ENCODE results near the gene SRP54. TPM values are rescaled to one million over a fixed set of nuclear protein-coding genes. Genes with fewer than 3 reads are reported as not detected.
A peak's percentile ranks its signal among the peaks of the same experiment; 100 is the strongest.

Gene SRP54
- total RNA-seq, 6 experiments from 2014 or later = 68.6 to 83.0 (median 75.1) TPM

DNA sequence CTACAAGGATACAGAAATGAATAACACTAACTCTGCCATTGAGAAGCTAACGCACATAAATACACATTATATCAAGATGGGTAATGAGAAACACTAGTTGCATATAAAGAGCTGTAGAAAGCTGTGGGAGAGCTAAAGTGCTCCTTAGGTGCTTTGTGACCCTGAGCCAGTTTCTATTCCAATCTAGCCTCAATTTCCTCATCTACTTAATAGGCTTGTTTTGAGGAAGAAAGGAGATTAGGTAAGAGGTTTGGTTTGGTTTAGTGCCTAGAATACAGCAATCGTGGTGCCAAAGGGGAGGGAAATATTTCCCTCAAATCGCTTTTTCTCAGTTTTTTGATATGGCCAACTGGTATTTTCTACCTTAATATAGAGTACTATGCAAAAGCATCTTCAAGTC, 994 bp downstream of the SRP54 start:
- Mint-ChIP-seq H3K27me3 (ENCODE audit: insufficient read depth) (no peaks in the 10 kb centered on the region), H3K36me3 (ENCODE audit: low read depth) (peaks cover 14% of the 10 kb centered on the region), H3K4me3 (no peak overlapping the region), H3K27ac (no peak overlapping the region), H3K9me3 (no peaks in the 10 kb centered on the region), H3K4me1 (ENCODE audit: low read depth) (peaks cover 36% of the 10 kb centered on the region)
- DNase-seq = no peak
- TF ChIP-seq, protein P1, sequence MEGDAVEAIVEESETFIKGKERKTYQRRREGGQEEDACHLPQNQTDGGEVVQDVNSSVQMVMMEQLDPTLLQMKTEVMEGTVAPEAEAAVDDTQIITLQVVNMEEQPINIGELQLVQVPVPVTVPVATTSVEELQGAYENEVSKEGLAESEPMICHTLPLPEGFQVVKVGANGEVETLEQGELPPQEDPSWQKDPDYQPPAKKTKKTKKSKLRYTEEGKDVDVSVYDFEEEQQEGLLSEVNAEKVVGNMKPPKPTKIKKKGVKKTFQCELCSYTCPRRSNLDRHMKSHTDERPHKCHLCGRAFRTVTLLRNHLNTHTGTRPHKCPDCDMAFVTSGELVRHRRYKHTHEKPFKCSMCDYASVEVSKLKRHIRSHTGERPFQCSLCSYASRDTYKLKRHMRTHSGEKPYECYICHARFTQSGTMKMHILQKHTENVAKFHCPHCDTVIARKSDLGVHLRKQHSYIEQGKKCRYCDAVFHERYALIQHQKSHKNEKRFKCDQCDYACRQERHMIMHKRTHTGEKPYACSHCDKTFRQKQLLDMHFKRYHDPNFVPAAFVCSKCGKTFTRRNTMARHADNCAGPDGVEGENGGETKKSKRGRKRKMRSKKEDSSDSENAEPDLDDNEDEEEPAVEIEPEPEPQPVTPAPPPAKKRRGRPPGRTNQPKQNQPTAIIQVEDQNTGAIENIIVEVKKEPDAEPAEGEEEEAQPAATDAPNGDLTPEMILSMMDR (IDR thresholded peaks at IDR 0.05) = no peak

DNA sequence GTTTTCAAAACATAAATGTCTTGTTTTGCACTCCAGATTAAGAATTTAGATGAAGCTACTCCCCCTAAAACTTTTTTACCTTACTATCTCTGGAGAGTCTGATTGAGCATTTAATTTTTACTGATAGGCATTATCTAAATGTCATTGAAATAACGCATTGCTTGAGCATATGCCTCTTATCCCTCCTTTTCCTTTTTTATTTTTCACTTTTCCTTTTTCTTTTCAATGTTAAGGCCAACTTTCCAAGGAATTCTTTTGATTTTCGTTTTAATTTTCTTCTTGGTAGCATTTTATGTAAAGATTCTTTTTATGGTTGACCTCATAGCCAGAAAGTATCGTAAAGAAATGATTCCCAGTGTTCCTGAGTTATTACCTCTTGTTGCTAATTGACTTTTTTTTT, 2.9 kb downstream of the SRP54 start:
- TF ChIP-seq, protein P1 (IDR thresholded peaks at IDR 0.05) = no peak
- H3K4me1 Mint-ChIP-seq (ENCODE audit: low read depth) = peaks cover 42% of the 10 kb centered on the region
- peaks cover 14% of the 10 kb centered on the region for H3K36me3 Mint-ChIP-seq (ENCODE audit: low read depth)
- H3K27me3 Mint-ChIP-seq (ENCODE audit: insufficient read depth) = no peaks in the 10 kb centered on the region
- H3K27ac Mint-ChIP-seq = no peak overlapping the region
- DNase-seq = no peak
- H3K9me3 Mint-ChIP-seq = no peaks in the 10 kb centered on the region
- H3K4me3 Mint-ChIP-seq = peak overlapping the region; percentile 81; the same call in 1 of the 2 replicates

DNA sequence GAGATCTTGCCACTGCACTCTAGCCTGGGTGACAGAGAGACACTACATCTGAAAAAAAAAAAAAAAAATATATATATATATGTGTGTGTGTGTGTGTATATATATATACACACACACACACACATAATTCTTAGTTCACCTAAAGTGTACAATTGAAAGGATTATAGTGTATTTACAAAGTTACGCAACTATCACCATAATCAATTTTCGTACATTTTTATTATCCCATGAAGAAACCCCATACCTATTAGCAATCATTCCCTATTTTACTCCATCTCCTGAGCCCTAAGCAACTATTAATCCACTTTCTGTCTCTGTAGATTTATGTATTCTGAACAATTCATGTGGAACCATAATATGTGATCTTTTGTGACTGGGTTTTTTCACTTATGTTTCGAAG, 4.4 kb downstream of the SRP54 start:
- Mint-ChIP-seq H3K4me3 (no peak overlapping the region), H3K27me3 (ENCODE audit: insufficient read depth) (no peaks in the 10 kb centered on the region), H3K9me3 (no peaks in the 10 kb centered on the region), H3K36me3 (ENCODE audit: low read depth) (peaks cover 14% of the 10 kb centered on the region), H3K27ac (no peak overlapping the region), H3K4me1 (ENCODE audit: low read depth) (peaks cover 42% of the 10 kb centered on the region)
- DNase-seq = no peak
- TF ChIP-seq, protein P1 (IDR thresholded peaks at IDR 0.05) = no peak

DNA sequence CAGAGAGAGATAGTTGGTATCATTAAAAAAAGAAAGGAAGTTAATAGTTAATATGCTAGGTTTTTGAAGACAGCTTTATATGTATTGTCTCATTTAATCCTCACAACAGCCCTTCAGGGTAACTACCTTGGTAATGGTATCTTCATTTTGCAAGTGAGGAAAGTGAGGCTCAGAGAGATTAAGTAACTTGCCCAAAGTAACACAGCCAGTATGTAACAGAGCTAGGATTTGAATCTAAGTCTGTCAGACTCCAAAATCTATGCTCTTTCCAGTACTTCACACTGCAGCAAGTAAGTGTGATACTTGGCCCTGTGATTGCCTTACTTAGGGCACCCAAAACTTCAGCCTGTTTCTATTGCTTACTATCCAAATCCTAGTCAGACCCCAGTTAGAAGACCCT, 7.0 kb downstream of the SRP54 start:
- no peak for DNase-seq
- peaks cover 38% of the 10 kb centered on the region for H3K4me1 Mint-ChIP-seq (ENCODE audit: low read depth)
- H3K9me3 Mint-ChIP-seq = no peaks in the 10 kb centered on the region
- TF ChIP-seq, protein P1 (IDR thresholded peaks at IDR 0.05) = no peak
- H3K36me3 Mint-ChIP-seq (ENCODE audit: low read depth) = peaks cover 14% of the 10 kb centered on the region
- H3K27me3 Mint-ChIP-seq (ENCODE audit: insufficient read depth) = no peaks in the 10 kb centered on the region
- H3K4me3 Mint-ChIP-seq = no peak overlapping the region
- H3K27ac Mint-ChIP-seq = no peak overlapping the region; the same call in 1 of the 2 replicates

DNA sequence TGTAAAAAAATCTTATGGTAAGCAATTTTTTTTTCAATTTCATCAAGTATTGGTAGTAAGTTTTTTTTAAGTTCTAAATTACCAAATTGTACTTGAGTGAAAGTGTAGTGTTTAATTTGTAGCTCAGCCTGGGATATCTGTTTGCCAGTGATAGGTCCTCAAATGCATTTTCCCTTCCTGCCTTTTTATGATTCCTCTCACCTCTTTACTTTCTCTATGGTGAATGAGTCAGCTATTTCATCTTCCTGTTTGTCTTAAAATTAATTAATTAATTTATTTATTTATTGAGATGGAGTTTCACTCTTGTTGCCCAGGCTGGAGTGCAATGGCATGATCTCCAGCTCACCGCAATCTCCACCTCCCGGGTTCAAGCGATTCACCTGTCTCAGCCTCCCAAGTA, 10.6 kb downstream of the SRP54 start:
- Mint-ChIP-seq H3K27me3 (ENCODE audit: insufficient read depth) (no peaks in the 10 kb centered on the region), H3K27ac (no peak overlapping the region; the same call in 1 of the 2 replicates), H3K4me1 (ENCODE audit: low read depth) (peaks cover 28% of the 10 kb centered on the region), H3K4me3 (no peak overlapping the region), H3K36me3 (ENCODE audit: low read depth) (no peaks in the 10 kb centered on the region), H3K9me3 (no peaks in the 10 kb centered on the region)
- TF ChIP-seq, protein P1 (IDR thresholded peaks at IDR 0.05) = no peak
- no peak for DNase-seq

DNA sequence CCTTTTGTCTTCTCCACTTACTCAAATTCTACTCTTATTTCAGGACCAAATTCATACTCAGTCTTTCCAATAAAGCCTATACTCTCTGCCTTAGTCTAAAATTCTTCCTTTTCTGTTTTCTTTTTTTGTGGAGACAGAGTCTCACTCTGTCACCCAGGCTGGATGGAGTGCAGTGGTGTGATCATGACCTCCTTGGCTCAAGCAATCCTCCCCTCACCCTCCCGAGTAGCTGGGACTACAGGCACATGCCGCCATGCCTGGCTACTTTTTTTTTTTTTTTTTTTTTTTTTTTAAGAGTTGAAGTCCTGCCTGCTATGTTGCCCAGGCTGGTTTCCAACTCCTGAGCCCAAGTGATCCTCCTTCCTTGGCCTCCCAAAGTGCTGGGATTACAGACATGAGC, 11.9 kb downstream of the SRP54 start:
- H3K27ac Mint-ChIP-seq = no peak overlapping the region
- no peaks in the 10 kb centered on the region for H3K36me3 Mint-ChIP-seq (ENCODE audit: low read depth)
- no peak overlapping the region for H3K4me3 Mint-ChIP-seq
- TF ChIP-seq, protein P1 (IDR thresholded peaks at IDR 0.05) = no peak
- H3K9me3 Mint-ChIP-seq = no peaks in the 10 kb centered on the region
- DNase-seq = no peak
- H3K4me1 Mint-ChIP-seq (ENCODE audit: low read depth) = peaks cover 17% of the 10 kb centered on the region
- H3K27me3 Mint-ChIP-seq (ENCODE audit: insufficient read depth) = no peaks in the 10 kb centered on the region

Measured in HFFc6 (cell line).